Medulla oblongata (tissue), 1 donor: Measurements from ENCODE around the gene PLEKHH2.
"Not testable (repeated sequence)": the region's sequence is repeated elsewhere in the genome, so short reads cannot be mapped to it uniquely, and the experiment has no call there.

Experiments used
- DNase-seq: peaks from one replicate; pipeline ENCODE4 v3.0.0-alpha.2; 2015; ENCODE audit errors: extremely low spot score

Gene PLEKHH2

DNA sequence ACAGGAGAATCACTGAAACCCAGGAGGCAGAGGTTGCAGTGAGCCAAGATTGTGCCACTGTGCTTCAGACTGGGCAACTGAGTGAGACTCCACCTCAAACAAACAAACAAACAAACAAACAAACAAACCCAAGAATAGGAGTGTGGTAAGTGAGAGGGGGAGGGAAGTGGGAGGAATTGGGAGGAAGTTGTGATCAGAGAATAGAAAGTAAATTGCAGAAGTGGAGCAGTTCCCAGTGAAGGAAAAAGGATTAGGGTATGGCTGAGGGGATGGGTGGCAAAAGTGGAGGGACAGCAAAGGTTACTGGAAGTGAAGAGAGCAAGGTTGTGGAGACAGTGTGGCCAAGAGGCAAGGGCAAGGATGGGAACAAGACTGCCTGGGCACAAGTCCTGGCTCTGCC is 80.3 kb downstream of the PLEKHH2 start:
- no peak for DNase-seq

GRCh38 chr2:43718530-43719124 is 81.6 kb downstream of the PLEKHH2 start:
- no peak for DNase-seq

GRCh38 chr2:43724728-43725526 is 87.9 kb downstream of the PLEKHH2 start:
- no peak for DNase-seq

GRCh38 chr2:43725711-43726246 is 88.7 kb downstream of the PLEKHH2 start:
- DNase-seq = no peak

DNA sequence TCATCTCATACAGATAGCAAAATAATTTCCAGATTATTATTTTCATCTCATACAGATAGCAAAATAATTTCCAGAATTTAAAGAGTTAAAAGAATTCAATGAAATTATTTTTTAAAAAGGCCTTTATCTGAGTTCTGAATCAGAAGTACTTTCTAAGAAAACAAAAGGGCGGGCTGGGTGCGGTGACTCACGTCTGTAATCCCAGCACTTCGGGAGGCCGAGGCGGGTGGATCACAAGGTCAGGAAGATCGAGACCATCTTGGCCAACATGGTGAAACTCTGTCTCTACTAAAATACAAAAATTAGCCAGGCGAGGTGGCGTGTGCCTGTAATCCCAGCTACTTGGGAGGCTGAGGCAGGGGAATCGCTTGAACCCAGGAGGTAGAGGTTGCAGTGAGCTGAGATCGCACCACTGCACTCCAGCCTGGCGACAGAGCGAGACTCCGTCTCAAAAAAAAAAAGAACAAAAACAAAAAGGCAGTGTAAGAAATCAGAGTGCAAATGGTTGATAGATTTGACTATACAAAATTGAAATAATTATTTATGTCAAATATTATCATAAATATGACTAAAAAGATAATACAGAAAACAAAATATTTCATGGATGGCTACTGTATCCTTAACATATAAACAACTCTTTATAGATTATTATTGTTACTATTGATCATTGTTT is 90.0 kb downstream of the PLEKHH2 start:
- not testable (repeated sequence) for DNase-seq

GRCh38 chr2:43727634-43728014 is 90.6 kb downstream of the PLEKHH2 start:
- DNase-seq = no peak

GRCh38 chr2:43729491-43730174 is 92.6 kb downstream of the PLEKHH2 start:
- no peak for DNase-seq

DNA sequence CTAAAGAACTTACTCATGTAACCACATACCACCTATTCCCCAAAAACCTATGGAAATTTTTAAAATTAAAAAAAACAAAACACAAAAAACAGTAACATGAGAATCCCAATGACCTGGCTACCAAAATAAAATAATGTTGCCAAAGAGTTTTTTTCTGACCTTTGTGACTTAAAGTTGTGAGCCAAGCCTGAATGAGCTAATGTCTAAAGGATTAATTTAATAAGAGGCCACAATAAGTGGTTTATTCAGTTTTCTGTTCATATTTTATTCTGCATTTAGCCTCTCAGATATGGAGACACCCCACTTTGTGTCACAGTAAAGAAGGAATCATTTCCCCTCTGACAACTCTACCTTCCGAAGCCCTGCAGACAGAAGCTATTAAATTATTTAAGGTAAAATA is 94.2 kb downstream of the PLEKHH2 start:
- no peak for DNase-seq

GRCh38 chr2:43736637-43737036 is 99.6 kb downstream of the PLEKHH2 start:
- DNase-seq = no peak

GRCh38 chr2:43737097-43737854 is 100.2 kb downstream of the PLEKHH2 start:
- no peak for DNase-seq

GRCh38 chr2:43737855-43738254 is 100.8 kb downstream of the PLEKHH2 start:
- no peak for DNase-seq

- no peak for DNase-seq
These were observed 101.2 kb downstream of the PLEKHH2 start for GRCh38 chr2:43738257-43738656.

- no peak for DNase-seq
These were observed 106.6 kb downstream of the PLEKHH2 start for GRCh38 chr2:43743706-43744105.

GRCh38 chr2:43745457-43745856 is 108.4 kb downstream of the PLEKHH2 start:
- no peak for DNase-seq

- DNase-seq = no peak
These were observed 111.3 kb downstream of the PLEKHH2 start for GRCh38 chr2:43748333-43748732.

DNA sequence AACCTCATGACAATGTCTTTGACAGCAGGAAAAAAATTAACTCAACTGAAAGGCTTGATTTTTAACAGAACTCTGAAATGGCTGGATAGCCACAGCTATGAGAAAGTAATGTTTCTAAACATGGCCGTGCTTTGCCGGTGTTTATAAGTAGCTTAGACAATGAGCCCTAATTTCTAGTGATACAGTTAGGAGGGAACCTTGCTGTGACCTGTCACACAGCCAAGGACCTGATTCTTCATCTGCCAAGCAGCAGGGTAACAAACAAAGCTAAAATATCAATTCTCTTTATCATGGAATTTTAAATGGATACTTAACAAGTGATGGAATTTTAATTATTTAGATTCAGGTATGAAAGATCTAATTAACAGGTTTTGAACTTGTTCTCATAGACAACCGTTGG is 112.5 kb downstream of the PLEKHH2 start:
- no peak for DNase-seq

DNA sequence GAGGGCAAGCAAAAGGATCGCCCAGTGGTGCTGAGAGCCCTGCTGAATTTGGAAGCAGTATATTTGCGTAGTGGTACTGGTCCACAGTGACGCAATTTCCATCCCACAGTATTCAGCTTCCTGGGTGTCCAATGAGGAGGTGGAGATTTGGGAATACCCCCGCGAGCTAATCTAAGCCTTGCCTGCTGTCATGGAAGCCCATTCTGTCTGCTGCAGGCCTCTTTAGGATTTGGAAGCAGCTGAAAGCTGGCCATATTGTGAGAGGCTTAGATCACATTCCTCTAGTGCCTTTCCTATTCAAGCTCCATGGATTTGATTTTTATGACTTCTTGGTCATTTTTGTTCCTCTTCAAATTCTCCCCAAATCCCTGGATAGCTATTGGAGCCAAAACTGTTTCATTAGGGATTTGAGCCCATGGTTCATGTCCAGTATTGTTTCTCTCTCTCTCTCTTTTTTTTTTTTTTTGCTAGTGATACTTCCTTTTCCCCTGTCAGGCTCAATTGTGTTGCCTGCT is 114.5 kb downstream of the PLEKHH2 start:
- no peak for DNase-seq

DNA sequence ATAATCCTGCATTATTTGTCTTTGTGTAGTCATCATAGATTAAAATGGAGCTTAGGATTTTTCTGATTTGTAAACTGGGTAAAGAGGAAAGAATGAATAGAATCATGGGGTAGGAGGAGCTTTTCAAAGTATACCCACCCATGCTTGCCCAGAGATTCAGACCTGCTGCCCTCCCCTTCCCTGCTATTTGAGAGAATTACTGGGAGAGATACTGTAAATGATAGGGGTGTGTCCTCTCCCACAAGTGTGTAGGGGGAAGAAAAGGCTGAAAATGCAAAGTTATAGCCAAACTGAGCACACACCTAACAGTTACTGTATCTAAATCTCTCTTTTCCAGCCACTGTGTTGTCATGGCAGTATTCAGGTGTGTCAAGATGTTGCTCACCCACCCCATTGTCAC is 115.2 kb downstream of the PLEKHH2 start:
- DNase-seq = no peak

DNA sequence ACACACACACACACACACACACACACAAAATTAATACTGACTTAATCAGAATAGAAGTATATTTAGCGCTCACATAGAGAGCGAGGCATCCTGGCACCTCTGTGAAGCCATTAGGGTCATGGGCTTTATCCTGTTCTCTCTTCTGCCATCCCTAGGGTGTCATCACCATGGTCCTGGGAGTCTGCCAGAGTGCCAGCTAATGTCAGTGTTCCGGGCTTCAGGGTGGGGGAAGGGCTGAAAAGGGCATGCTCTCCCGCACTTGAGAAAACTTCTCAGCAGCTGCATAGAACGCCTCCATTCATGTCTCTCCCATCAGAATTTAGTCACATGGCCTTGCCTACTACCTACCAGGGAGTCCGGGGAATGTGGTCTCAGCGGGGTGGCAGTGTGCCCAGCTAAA is 117.1 kb downstream of the PLEKHH2 start:
- peak; percentile 23 for DNase-seq

DNA sequence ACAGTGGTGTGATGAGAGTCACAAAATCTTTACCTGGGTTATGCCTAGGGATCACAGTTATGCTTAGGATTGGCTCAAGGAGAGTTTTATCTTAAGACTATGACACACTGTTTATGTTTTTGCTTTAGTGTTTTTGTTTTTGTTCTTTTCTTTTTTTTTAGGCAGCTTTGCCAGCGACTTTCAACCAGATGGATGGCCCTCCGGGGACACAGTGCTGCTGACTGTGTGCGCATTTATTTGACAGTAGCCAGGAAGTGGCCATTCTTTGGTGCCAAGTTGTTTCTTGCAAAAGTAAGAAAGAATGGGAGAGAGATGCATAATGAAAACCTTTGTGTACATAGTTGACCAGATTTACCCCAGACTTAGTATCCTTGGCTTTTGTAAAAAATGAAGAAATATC is 121.7 kb downstream of the PLEKHH2 start:
- DNase-seq = peak; percentile 32

GRCh38 chr2:43759195-43759594 is 122.1 kb downstream of the PLEKHH2 start:
- no peak for DNase-seq
